ENCODE results near the gene ELK3. TPM values are rescaled to one million over a fixed set of nuclear protein-coding genes. Genes with fewer than 3 reads are reported as not detected.

Gene ELK3
- total RNA-seq, 1 donor from 2014 or later, result 4.8 TPM

GRCh38 chr12:96266238-96266637, 72.1 kb downstream of the ELK3 start:
- no peaks in the 10 kb centered on the region for H3K79me2 ChIP-seq (ENCODE audit: low read depth)
- H3K4me3 Mint-ChIP-seq, result no peak overlapping the region
- no peak overlapping the region for H3K4me2 ChIP-seq
- no peaks in the 10 kb centered on the region for H3K4me1 Mint-ChIP-seq
- peaks cover 16% of the 10 kb centered on the region for H3K36me3 Mint-ChIP-seq
- H3K27ac ChIP-seq, result no peak overlapping the region
- no peak overlapping the region for H3K27ac Mint-ChIP-seq
- H3K27me3 ChIP-seq, result no peaks in the 10 kb centered on the region
- H3K9me3 Mint-ChIP-seq, result no peaks in the 10 kb centered on the region
- TF ChIP-seq EZH2 (IDR thresholded peaks at IDR 0.05), result no peak
- TF ChIP-seq CTCF (IDR thresholded peaks at IDR 0.05), result no peak
- TF ChIP-seq EZH2phosphoT487 (IDR thresholded peaks at IDR 0.05), result no peak
- no peaks in the 10 kb centered on the region for H3K36me3 ChIP-seq
- H3K4me3 ChIP-seq, result no peak overlapping the region
- H3K9ac ChIP-seq, result no peak overlapping the region
- H2AFZ ChIP-seq (replicated peaks), result no peak overlapping the region
- no peaks in the 10 kb centered on the region for H4K20me1 ChIP-seq (ENCODE audit: low read depth)
- no peak for DNase-seq (ENCODE audit: low spot score)
- no peaks in the 10 kb centered on the region for H3F3A ChIP-seq (ENCODE audit: low read depth)
- H3K9me3 ChIP-seq (ENCODE audit: low read depth), result no peaks in the 10 kb centered on the region
- H3K27me3 Mint-ChIP-seq (ENCODE audit: insufficient read depth, low read depth), result no peaks in the 10 kb centered on the region
- H3K4me1 ChIP-seq, result peaks cover 3% of the 10 kb centered on the region

GRCh38 chr12:96271469-96272199, 77.5 kb downstream of the ELK3 start:
- no peak overlapping the region for H3K4me3 ChIP-seq
- H3K4me1 ChIP-seq, result no peaks in the 10 kb centered on the region
- no peak overlapping the region for H2AFZ ChIP-seq (replicated peaks)
- H3K27me3 ChIP-seq, result no peaks in the 10 kb centered on the region
- H3K9ac ChIP-seq, result no peak overlapping the region
- TF ChIP-seq CTCF (IDR thresholded peaks at IDR 0.05) (no peak), EZH2phosphoT487 (IDR thresholded peaks at IDR 0.05) (no peak), EZH2 (IDR thresholded peaks at IDR 0.05) (no peak)
- Mint-ChIP-seq H3K27me3 (ENCODE audit: insufficient read depth, low read depth) (no peaks in the 10 kb centered on the region), H3K9me3 (no peaks in the 10 kb centered on the region), H3K4me1 (no peaks in the 10 kb centered on the region), H3K4me3 (no peak overlapping the region), H3K36me3 (peaks cover 31% of the 10 kb centered on the region), H3K27ac (no peak overlapping the region)
- H3K27ac ChIP-seq, result no peak overlapping the region
- no peaks in the 10 kb centered on the region for H3K9me3 ChIP-seq (ENCODE audit: low read depth)
- no peaks in the 10 kb centered on the region for H3F3A ChIP-seq (ENCODE audit: low read depth)
- DNase-seq (ENCODE audit: low spot score), result no peak
- H3K4me2 ChIP-seq, result no peak overlapping the region
- H3K79me2 ChIP-seq (ENCODE audit: low read depth), result no peaks in the 10 kb centered on the region
- H3K36me3 ChIP-seq, result no peaks in the 10 kb centered on the region
- H4K20me1 ChIP-seq (ENCODE audit: low read depth), result no peaks in the 10 kb centered on the region

DNA sequence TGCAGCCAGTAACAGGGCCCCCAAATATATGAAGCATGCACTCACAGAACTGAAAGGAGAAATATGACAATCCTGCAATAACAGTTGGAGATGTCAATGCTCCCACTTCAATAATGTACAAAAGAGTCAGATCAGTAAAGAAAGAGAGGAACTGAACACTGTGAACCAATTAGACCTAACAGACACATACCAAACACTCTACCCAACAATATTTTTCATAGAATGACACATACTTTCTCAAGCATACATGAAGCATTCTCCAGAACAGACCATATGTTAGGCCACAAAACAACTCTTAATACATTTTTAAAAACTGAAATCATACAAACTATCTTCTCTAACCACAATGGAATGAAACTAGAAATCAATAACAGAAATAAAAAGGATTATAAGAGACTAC, 80.2 kb downstream of the ELK3 start:
- Histone ChIP-seq H3K9me3 (ENCODE audit: low read depth) (no peaks in the 10 kb centered on the region), H2AFZ (replicated peaks) (no peak overlapping the region), H3K9ac (no peak overlapping the region), H3K36me3 (peaks cover under 1% of the 10 kb centered on the region), H3K27ac (no peak overlapping the region), H3K4me3 (no peak overlapping the region), H3K79me2 (ENCODE audit: low read depth) (no peaks in the 10 kb centered on the region), H3F3A (ENCODE audit: low read depth) (no peaks in the 10 kb centered on the region), H4K20me1 (ENCODE audit: low read depth) (no peaks in the 10 kb centered on the region), H3K27me3 (no peaks in the 10 kb centered on the region), H3K4me2 (no peak overlapping the region), H3K4me1 (no peaks in the 10 kb centered on the region)
- peaks cover 31% of the 10 kb centered on the region for H3K36me3 Mint-ChIP-seq
- no peak overlapping the region for H3K27ac Mint-ChIP-seq
- TF ChIP-seq CTCF (IDR thresholded peaks at IDR 0.05) (no peak), EZH2 (IDR thresholded peaks at IDR 0.05) (no peak), EZH2phosphoT487 (IDR thresholded peaks at IDR 0.05) (no peak)
- no peak overlapping the region for H3K4me3 Mint-ChIP-seq
- no peaks in the 10 kb centered on the region for H3K4me1 Mint-ChIP-seq
- H3K9me3 Mint-ChIP-seq, result no peaks in the 10 kb centered on the region
- H3K27me3 Mint-ChIP-seq (ENCODE audit: insufficient read depth, low read depth), result no peaks in the 10 kb centered on the region
- no peak for DNase-seq (ENCODE audit: low spot score)
